NT2/D1 (cell line): ENCODE measurements around the gene TNFSF15.

Experiments used
- YY1 ChIP-seq: IDR thresholded peaks from 2 replicates; pipeline ENCODE4 v1.6.1; 2011; ENCODE audit not compliant: insufficient read length, insufficient read depth
- ZNF274 ChIP-seq: IDR thresholded peaks from 2 replicates; pipeline ENCODE4 v1.6.1; 2011; ENCODE audit warnings: mild to moderate bottlenecking, low read depth, low read length

DNA sequence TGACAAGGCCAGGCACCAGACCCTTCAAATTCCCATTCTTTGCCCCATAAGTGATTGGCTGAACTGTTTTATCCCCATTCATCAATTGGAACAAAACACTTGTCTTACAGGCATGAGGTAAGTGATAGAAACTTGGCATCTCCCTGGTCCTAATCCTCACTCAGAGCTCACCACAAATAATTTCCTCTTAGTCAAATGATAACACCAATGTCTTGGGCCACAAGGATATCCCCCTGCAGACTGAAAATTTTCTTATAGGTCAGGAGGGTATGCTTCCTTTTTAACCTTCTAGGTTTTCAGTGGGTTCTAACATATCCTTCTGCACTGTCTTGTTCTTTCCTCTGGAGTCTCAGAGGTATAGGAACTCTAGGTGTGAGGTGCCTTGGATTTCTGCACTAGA, 14.5 kb downstream of the TNFSF15 start:
- TF ChIP-seq YY1 = no peak
- TF ChIP-seq ZNF274 = no peak
